Astrocyte (in vitro differentiated cells and primary cell): ENCODE measurements around the gene URGCP. TPM values are rescaled to one million over a fixed set of nuclear protein-coding genes. Genes with fewer than 3 reads are reported as not detected.

Experiments used
- DNase-seq: peaks from one replicate; pipeline ENCODE4 v3.0.0-alpha.2; 2010; ENCODE audit warnings: low read depth
- FAIRE-seq: peaks from 2 replicates; lab custom pipeline; 2011; peaks lifted over from hg19 to GRCh38; lab: Jason Lieb, UNC
- H2AFZ ChIP-seq: 2 replicates; pipeline ENCODE4 v1.6.0; 2012; ENCODE audit warnings: low read depth, low read length, inconsistent platforms
- H3K27ac ChIP-seq: 2 replicates; pipeline ENCODE4 v1.5.1; 2011; ENCODE audit warnings: low read depth, low read length, inconsistent platforms
- H3K27me3 ChIP-seq: 2 replicates; pipeline ENCODE4 v1.6.0; 2011; ENCODE audit warnings: low read length, inconsistent platforms; ENCODE audit not compliant: insufficient read depth
- H3K36me3 ChIP-seq: 2 replicates; pipeline ENCODE4 v1.5.1; 2011; ENCODE audit warnings: low read length, inconsistent platforms; ENCODE audit not compliant: insufficient read depth
- H3K4me1 ChIP-seq: 2 replicates; pipeline ENCODE4 v1.5.1; 2011; ENCODE audit warnings: low read length, inconsistent platforms; ENCODE audit not compliant: insufficient read depth
- H3K4me2 ChIP-seq: 2 replicates; pipeline ENCODE4 v1.6.0; 2012; ENCODE audit warnings: low read length, inconsistent platforms
- H3K4me3 ChIP-seq: 2 replicates; pipeline ENCODE4 v1.5.1; 2011; ENCODE audit warnings: low read depth, mild to moderate bottlenecking, low read length, inconsistent platforms; ENCODE audit not compliant: insufficient read depth
- H3K79me2 ChIP-seq: 2 replicates; pipeline ENCODE4 v1.6.0; 2012; ENCODE audit warnings: mild to moderate bottlenecking, low read length, inconsistent platforms; ENCODE audit not compliant: insufficient read depth
- H3K9ac ChIP-seq: 2 replicates; pipeline ENCODE4 v1.6.0; 2012; ENCODE audit warnings: mild to moderate bottlenecking, low read length, inconsistent platforms
- H3K9me3 ChIP-seq: 2 replicates; pipeline ENCODE4 v1.5.1; 2012; ENCODE audit warnings: low read depth, mild to moderate bottlenecking, low read length, inconsistent platforms; ENCODE audit not compliant: insufficient read depth
- H4K20me1 ChIP-seq: 2 replicates; pipeline ENCODE4 v1.6.0; 2012; ENCODE audit warnings: low read length, inconsistent platforms; ENCODE audit not compliant: insufficient read depth
- H3K27ac Mint-ChIP-seq: one replicate; pipeline ENCODE4 v1.8.0; 2021; ENCODE audit warnings: mild to moderate bottlenecking, mixed read lengths; ENCODE audit not compliant: unreplicated experiment
- H3K27me3 Mint-ChIP-seq: one replicate; pipeline ENCODE4 v1.8.0; 2021; ENCODE audit warnings: low read depth, mixed read lengths; ENCODE audit not compliant: unreplicated experiment
- H3K36me3 Mint-ChIP-seq: one replicate; pipeline ENCODE4 v1.8.0; 2021; ENCODE audit warnings: low read depth, mixed read lengths; ENCODE audit not compliant: unreplicated experiment
- H3K4me1 Mint-ChIP-seq: one replicate; pipeline ENCODE4 v1.8.0; 2021; ENCODE audit warnings: low read depth, mixed read lengths; ENCODE audit not compliant: unreplicated experiment
- H3K4me3 Mint-ChIP-seq: one replicate; pipeline ENCODE4 v1.8.0; 2021; ENCODE audit warnings: mild to moderate bottlenecking, moderate library complexity, mixed read lengths; ENCODE audit not compliant: unreplicated experiment
- H3K9me3 Mint-ChIP-seq: one replicate; pipeline ENCODE4 v1.8.0; 2021; ENCODE audit warnings: mild to moderate bottlenecking, mixed read lengths; ENCODE audit not compliant: unreplicated experiment
- EZH2 ChIP-seq: IDR thresholded peaks from 2 replicates; pipeline ENCODE4 v1.6.1; 2012; ENCODE audit warnings: mild to moderate bottlenecking, low read length, inconsistent platforms; ENCODE audit not compliant: insufficient read depth
- total RNA-seq: library from RNA; stranded (reverse); gene quantifications from 2 replicates; pipeline ENCODE4 v1.2.1, GENCODE V29; 2021
- TF ChIP-seq, protein P1 (sequence below): IDR thresholded peaks from 2 replicates; pipeline ENCODE4 v1.5.1; 2011; ENCODE audit warnings: low read depth, mild to moderate bottlenecking, inconsistent platforms, low read length, moderate library complexity; ENCODE audit not compliant: insufficient read depth

Gene URGCP
- total RNA-seq, 1 donor from 2014 or later, result 23.0 TPM

DNA sequence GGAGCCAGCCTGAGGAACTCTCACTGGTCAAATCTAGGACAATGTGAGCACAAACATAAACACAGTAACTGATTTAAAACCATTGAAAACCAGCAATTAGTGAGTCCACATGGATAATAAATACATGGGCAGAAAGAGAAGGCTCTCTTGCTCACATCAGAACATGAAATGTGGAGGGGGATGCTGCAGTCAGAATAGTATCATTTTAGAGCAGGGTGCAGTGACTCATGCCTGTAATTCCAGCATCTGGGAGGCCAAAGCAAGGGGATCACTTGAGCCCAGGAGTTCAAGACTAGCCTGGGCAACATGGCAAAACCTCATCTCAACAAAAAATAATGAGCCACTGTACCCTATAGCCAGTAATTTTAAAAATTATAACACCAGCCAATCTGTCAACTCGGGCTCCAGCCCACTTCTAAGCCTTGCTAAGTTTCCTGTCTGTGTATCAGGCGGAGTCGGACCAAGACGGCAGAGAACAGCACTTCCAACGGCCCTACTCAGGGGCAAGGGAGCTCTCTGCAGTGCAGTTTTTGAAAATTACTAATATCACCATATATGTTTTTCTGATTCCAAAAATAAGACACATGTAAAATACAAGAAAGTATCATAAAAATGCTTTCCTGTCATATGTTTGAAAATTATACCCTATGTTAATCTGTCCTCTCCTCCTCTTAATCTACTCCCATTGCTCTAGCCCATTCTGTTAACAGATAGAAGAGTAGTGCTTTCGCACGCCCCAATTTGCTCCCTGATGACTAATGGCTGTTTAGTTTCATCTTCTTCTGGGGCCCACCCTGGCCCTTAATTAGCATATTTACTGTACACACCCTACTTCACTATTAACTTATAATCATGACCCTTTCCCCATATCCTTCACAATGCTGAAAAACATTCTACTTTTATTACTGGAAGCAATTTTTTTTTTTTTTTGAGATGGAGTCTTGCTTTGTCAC, 17.1 kb downstream of the URGCP start:
- H3K27me3 Mint-ChIP-seq, result no peaks in the 10 kb centered on the region
- Histone ChIP-seq H3K27me3 (no peaks in the 10 kb centered on the region), H3K9me3 (no peaks in the 10 kb centered on the region), H3K4me1 (no peaks in the 10 kb centered on the region), H2AFZ (no peak overlapping the region), H3K9ac (no peak overlapping the region), H4K20me1 (peaks cover 45% of the 10 kb centered on the region), H3K36me3 (peaks cover 6% of the 10 kb centered on the region), H3K79me2 (peaks cover 55% of the 10 kb centered on the region), H3K4me2 (no peak overlapping the region), H3K27ac (no peak overlapping the region), H3K4me3 (no peak overlapping the region)
- H3K4me1 Mint-ChIP-seq, result peaks cover 22% of the 10 kb centered on the region
- no peak for DNase-seq
- FAIRE-seq, result no peak
- H3K4me3 Mint-ChIP-seq, result no peak overlapping the region
- TF ChIP-seq EZH2, result no peak
- TF ChIP-seq, protein P1, sequence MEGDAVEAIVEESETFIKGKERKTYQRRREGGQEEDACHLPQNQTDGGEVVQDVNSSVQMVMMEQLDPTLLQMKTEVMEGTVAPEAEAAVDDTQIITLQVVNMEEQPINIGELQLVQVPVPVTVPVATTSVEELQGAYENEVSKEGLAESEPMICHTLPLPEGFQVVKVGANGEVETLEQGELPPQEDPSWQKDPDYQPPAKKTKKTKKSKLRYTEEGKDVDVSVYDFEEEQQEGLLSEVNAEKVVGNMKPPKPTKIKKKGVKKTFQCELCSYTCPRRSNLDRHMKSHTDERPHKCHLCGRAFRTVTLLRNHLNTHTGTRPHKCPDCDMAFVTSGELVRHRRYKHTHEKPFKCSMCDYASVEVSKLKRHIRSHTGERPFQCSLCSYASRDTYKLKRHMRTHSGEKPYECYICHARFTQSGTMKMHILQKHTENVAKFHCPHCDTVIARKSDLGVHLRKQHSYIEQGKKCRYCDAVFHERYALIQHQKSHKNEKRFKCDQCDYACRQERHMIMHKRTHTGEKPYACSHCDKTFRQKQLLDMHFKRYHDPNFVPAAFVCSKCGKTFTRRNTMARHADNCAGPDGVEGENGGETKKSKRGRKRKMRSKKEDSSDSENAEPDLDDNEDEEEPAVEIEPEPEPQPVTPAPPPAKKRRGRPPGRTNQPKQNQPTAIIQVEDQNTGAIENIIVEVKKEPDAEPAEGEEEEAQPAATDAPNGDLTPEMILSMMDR, result no peak
- H3K27ac Mint-ChIP-seq, result no peak overlapping the region
- no peaks in the 10 kb centered on the region for H3K9me3 Mint-ChIP-seq
- H3K36me3 Mint-ChIP-seq, result peaks cover 3% of the 10 kb centered on the region

DNA sequence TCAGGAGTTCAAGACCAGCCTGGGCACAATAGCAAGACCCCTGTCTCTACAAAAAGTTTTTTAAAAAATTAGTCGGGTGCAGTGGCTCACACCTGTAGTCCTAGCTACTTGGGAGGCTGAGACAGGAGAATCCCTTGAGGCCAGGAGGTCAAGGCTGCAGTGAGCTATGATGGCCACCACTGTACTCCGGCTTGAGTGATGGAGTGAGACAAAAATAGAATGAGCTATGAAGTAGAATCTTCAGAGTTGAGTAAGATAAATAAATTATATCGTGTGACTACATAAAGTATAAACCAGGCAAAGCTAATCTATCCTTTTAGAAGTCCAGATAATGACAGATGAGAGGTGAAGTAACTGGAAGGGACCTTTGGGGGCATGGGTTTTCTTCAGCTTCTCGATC, 21.8 kb downstream of the URGCP start:
- DNase-seq (no peak), FAIRE-seq (no peak)
- Histone ChIP-seq H3K9me3 (no peaks in the 10 kb centered on the region), H2AFZ (no peak overlapping the region), H3K27me3 (no peaks in the 10 kb centered on the region), H3K4me3 (no peak overlapping the region), H3K27ac (no peak overlapping the region), H3K4me2 (no peak overlapping the region), H3K4me1 (peaks cover 6% of the 10 kb centered on the region), H3K36me3 (peaks cover 19% of the 10 kb centered on the region), H3K9ac (no peak overlapping the region), H3K79me2 (peaks cover 17% of the 10 kb centered on the region), H4K20me1 (peaks cover 16% of the 10 kb centered on the region)
- H3K27ac Mint-ChIP-seq, result no peak overlapping the region
- no peaks in the 10 kb centered on the region for H3K27me3 Mint-ChIP-seq
- H3K4me3 Mint-ChIP-seq, result no peak overlapping the region
- TF ChIP-seq, protein P1, result no peak
- TF ChIP-seq EZH2, result no peak
- peaks cover 9% of the 10 kb centered on the region for H3K36me3 Mint-ChIP-seq
- H3K4me1 Mint-ChIP-seq, result peaks cover 10% of the 10 kb centered on the region
- H3K9me3 Mint-ChIP-seq, result peaks cover 2% of the 10 kb centered on the region

DNA sequence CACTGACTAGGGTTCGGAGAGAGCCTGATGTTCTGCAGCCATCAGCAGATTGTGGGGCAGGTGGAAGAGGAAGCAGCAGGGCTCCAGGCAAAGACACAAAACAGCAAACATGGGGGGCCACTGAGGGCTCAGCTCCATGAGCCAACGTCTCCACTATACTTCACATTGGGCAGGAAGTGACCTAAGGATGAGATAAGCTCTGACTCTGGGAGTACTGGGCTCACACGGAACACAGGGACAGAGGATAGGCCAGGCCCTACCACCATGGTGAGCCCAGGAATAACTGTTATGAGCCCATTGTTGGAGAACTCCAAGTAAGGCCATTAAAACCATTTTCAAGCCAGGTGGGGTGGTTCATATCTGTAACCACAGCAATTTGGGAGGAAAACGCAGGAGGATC, 22.2 kb downstream of the URGCP start:
- H3K4me1 ChIP-seq, result peaks cover 10% of the 10 kb centered on the region
- H3K9ac ChIP-seq, result no peak overlapping the region
- H3K9me3 ChIP-seq, result no peaks in the 10 kb centered on the region
- peaks cover 10% of the 10 kb centered on the region for H3K36me3 Mint-ChIP-seq
- FAIRE-seq, result no peak
- H3K36me3 ChIP-seq, result peaks cover 19% of the 10 kb centered on the region
- peaks cover 12% of the 10 kb centered on the region for H4K20me1 ChIP-seq
- no peak for DNase-seq
- H3K9me3 Mint-ChIP-seq, result peaks cover 2% of the 10 kb centered on the region
- TF ChIP-seq, protein P1, result no peak
- no peak for TF ChIP-seq EZH2
- H3K27me3 ChIP-seq, result no peaks in the 10 kb centered on the region
- no peak overlapping the region for H3K4me2 ChIP-seq
- H3K27ac ChIP-seq, result no peak overlapping the region
- H3K27me3 Mint-ChIP-seq, result no peaks in the 10 kb centered on the region
- peaks cover 13% of the 10 kb centered on the region for H3K79me2 ChIP-seq
- no peak overlapping the region for H2AFZ ChIP-seq
- H3K4me1 Mint-ChIP-seq, result peaks cover 10% of the 10 kb centered on the region
- H3K4me3 Mint-ChIP-seq, result no peak overlapping the region
- H3K4me3 ChIP-seq, result no peak overlapping the region
- H3K27ac Mint-ChIP-seq, result peak overlapping the region; percentile 34
